Prostate gland (tissue), 2 donors: ENCODE results near the gene PPP1R1B. TPM values are rescaled to one million over a fixed set of nuclear protein-coding genes. Genes with fewer than 3 reads are reported as not detected.

Source experiments
- DNase-seq: peaks from one replicate; pipeline ENCODE4 v3.0.0-alpha.2; 2019; ENCODE audit warnings: low spot score
- H3K27ac ChIP-seq, 2 donors: fragments of 200-600 bp; sonication (generic); 2 replicates each; pipeline ENCODE4 v1.5.1; 2017 to 2019
- H3K27me3 ChIP-seq: fragments of 200-600 bp; sonication (generic); replicated peaks from 2 replicates; pipeline ENCODE4 v1.5.1; 2019; ENCODE audit not compliant: insufficient read depth
- H3K36me3 ChIP-seq, 2 donors: fragments of 200-600 bp; sonication (generic); 1 replicate in 1 of 2; 2 replicates in 1 of 2; pipeline versions ENCODE4 v1.5.1 to v1.8.1; 2017 to 2019
- H3K4me1 ChIP-seq: fragments of 200-600 bp; sonication (generic); replicated peaks from 2 replicates; pipeline ENCODE4 v1.5.1; 2019
- H3K4me3 ChIP-seq, 2 donors: fragments of 200-600 bp; sonication (generic); 2 replicates each; pipeline ENCODE4 v1.5.1; 2017 to 2019
- H3K9me3 ChIP-seq: fragments of 200-600 bp; sonication (generic); 2 replicates; pipeline ENCODE4 v1.5.1; 2017
- CTCF ChIP-seq, 4 experiments: fragments of 200-600 bp in 2 of 4; fragments of 450-650 bp in 2 of 4; sonication (generic) in 2 of 4; IDR thresholded peaks; 1 replicate in 3 of 4; 2 replicates in 1 of 4; pipeline ENCODE4 v1.5.1; 2016 to 2019; ENCODE audit warnings: antibody characterized with exemption in 4 of 4, mild to moderate bottlenecking in 2 of 4, moderate library complexity in 2 of 4
- POLR2A ChIP-seq: fragments of 450-650 bp; IDR thresholded peaks from one replicate; pipeline ENCODE4 v1.6.1; 2016; ENCODE audit warnings: antibody characterized with exemption, mild to moderate bottlenecking
- POLR2AphosphoS5 ChIP-seq: sonication (generic); formaldehyde crosslinking; IDR thresholded peaks from one replicate; pipeline ENCODE4 v1.6.1; 2017; ENCODE audit warnings: antibody characterized with exemption
- WGBS: methylation state at CpG from one replicate; pipeline ENCODE4 v1.1.5; 2018; 5-methylcytosine and 5-hydroxymethylcytosine counted together
- intact Hi-C: fragments of 100-400 bp; cut with DNase I; formaldehyde crosslinking; loops from one replicate; pipeline ENCODE4 v1.14.2; 2022
- total RNA-seq, 2 donors: library from RNA; depleted of rRNA; stranded (reverse); fragments of >200 nt; gene quantifications; one replicate each; pipeline ENCODE4 v1.1.0, GENCODE V29; 2016

PPP1R1B gene
- total RNA-seq, 2 donors from 2014 or later, result 69.0 to 108 TPM

GRCh38 chr17:39658346-39658745, 31.6 kb downstream of the PPP1R1B start:
- no peak overlapping the region for H3K27ac ChIP-seq
- no peaks in the 10 kb centered on the region for H3K36me3 ChIP-seq
- WGBS, result 94% methylated on average over 11 of the region's 11 CpGs

GRCh38 chr17:39658760-39659159, 32.0 kb downstream of the PPP1R1B start:
- 87% methylated on average over 3 of the region's 3 CpGs for WGBS
- DNase-seq, result no peak
- Histone ChIP-seq H3K9me3 (no peaks in the 10 kb centered on the region), H3K4me1 (peaks cover 11% of the 10 kb centered on the region), H3K4me3 (no peak overlapping the region), H3K27ac (peak overlapping the region in 1 of 2 donors; percentile 37), H3K27me3 (no peaks in the 10 kb centered on the region), H3K36me3 (no peaks in the 10 kb centered on the region)
- no peak for TF ChIP-seq POLR2A
- no peak for TF ChIP-seq CTCF (IDR thresholded peaks at IDR 0.05)
- no peak for TF ChIP-seq POLR2AphosphoS5
- intact Hi-C loops, result no loop called here

More at GRCh38 chr17:39658346-39658745, 31.6 kb downstream of the PPP1R1B start:
- TF ChIP-seq CTCF (IDR thresholded peaks at IDR 0.05) (no peak), POLR2AphosphoS5 (no peak), POLR2A (no peak)
- Histone ChIP-seq H3K9me3 (no peaks in the 10 kb centered on the region), H3K4me3 (no peak overlapping the region), H3K4me1 (peaks cover 11% of the 10 kb centered on the region), H3K27me3 (no peaks in the 10 kb centered on the region)
- intact Hi-C loops, result no loop called here
- no peak for DNase-seq

GRCh38 chr17:39659279-39660010, 32.7 kb downstream of the PPP1R1B start:
- Histone ChIP-seq H3K27ac (peak overlapping the region; percentile 30 to 37), H3K4me1 (peaks cover 11% of the 10 kb centered on the region), H3K27me3 (no peaks in the 10 kb centered on the region), H3K4me3 (no peak overlapping the region), H3K36me3 (no peaks in the 10 kb centered on the region), H3K9me3 (no peaks in the 10 kb centered on the region)
- no peak for TF ChIP-seq CTCF (IDR thresholded peaks at IDR 0.05)
- TF ChIP-seq POLR2A, result no peak
- TF ChIP-seq POLR2AphosphoS5, result no peak
- intact Hi-C loops, result no loop called here
- no peak for DNase-seq
- 42% methylated on average over 15 of the region's 15 CpGs for WGBS

DNA sequence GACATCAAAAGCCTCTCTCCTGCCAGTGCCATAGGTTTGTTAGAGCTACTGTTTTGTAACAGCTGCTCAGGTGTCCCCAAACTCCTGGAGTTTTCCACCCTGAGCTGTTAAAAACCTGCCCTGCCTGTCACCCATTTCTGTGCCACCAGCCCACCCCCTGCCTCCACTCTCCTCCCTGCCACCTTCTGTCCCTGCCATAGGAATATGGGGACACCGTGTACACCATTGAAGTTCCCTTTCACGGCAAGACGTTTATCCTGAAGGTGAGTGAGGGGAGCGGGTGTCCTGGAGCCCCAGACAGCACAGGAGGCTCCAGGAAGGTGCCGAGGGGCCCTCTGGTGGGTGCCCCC, 33.2 kb downstream of the PPP1R1B start:
- DNase-seq, result no peak
- Histone ChIP-seq H3K27me3 (no peaks in the 10 kb centered on the region), H3K9me3 (no peaks in the 10 kb centered on the region), H3K27ac (peak overlapping the region; percentile 30 to 37), H3K4me3 (no peak overlapping the region), H3K4me1 (peaks cover 11% of the 10 kb centered on the region), H3K36me3 (no peaks in the 10 kb centered on the region)
- intact Hi-C loops, result no loop called here
- 68% methylated on average over 5 of the region's 5 CpGs for WGBS
- TF ChIP-seq POLR2A (no peak), CTCF (IDR thresholded peaks at IDR 0.05) (no peak), POLR2AphosphoS5 (no peak)
